Thyroid gland (tissue), 4 donors: ENCODE results near the gene CAMK1D.

ENCODE experiments used
- CTCF ChIP-seq, 6 experiments: fragments of 200-600 bp in 3 of 6; fragments of 450-650 bp in 3 of 6; sonication (generic) in 3 of 6; IDR thresholded peaks; one replicate each; pipeline ENCODE4 v1.5.1; 2016 to 2019; ENCODE audit warnings: antibody characterized with exemption in 6 of 6, mild to moderate bottlenecking in 2 of 6, inconsistent platforms in 1 of 6, moderate library complexity in 1 of 6
- POLR2A ChIP-seq, 2 donors: fragments of 450-650 bp; IDR thresholded peaks; one replicate each; pipeline ENCODE4 v1.6.1; 2017; ENCODE audit warnings: antibody characterized with exemption in 2 of 2, mild to moderate bottlenecking in 2 of 2, moderate library complexity in 1 of 2

- TF ChIP-seq CTCF (IDR thresholded peaks at IDR 0.05) (no peak), POLR2A (IDR thresholded peaks at IDR 0.05) (no peak)
Observed at GRCh38 chr10:12613136-12613535, 263.8 kb downstream of the CAMK1D start.
